ENCODE results near the gene FPR1.
A peak's percentile ranks its signal among the peaks of the same experiment; 100 is the strongest.
"Not testable (repeated sequence)": the region's sequence is repeated elsewhere in the genome, so short reads cannot be mapped to it uniquely, and the experiment has no call there.

FPR1 gene

GRCh38 chr19:51779181-51779580, 27.5 kb upstream of the FPR1 start:
- no peak for DNase-seq

- DNase-seq = peak; percentile 46
These were observed 26.1 kb upstream of the FPR1 start for GRCh38 chr19:51777570-51778462.

- not testable (repeated sequence) for DNase-seq
These were observed 24.9 kb upstream of the FPR1 start for GRCh38 chr19:51776561-51776960.

GRCh38 chr19:51772977-51773376, 21.3 kb upstream of the FPR1 start:
- DNase-seq = no peak

- no peak for DNase-seq
These were observed 19.9 kb upstream of the FPR1 start for GRCh38 chr19:51771376-51772130.

GRCh38 chr19:51766461-51766860, 14.8 kb upstream of the FPR1 start:
- DNase-seq = no peak

GRCh38 chr19:51765086-51765485, 13.4 kb upstream of the FPR1 start:
- DNase-seq = no peak

GRCh38 chr19:51761696-51762095, 10.0 kb upstream of the FPR1 start:
- no peak for DNase-seq

GRCh38 chr19:51760697-51761356, 9.1 kb upstream of the FPR1 start, which contains the start of gene FPR2:
FPR2 (plus strand) TSS chr19:51761180; CDS start chr19:51768659, 7,479 bp downstream.
- no peak for DNase-seq

GRCh38 chr19:51755571-51755970, 3.9 kb upstream of the FPR1 start:
- DNase-seq = no peak

- DNase-seq = no peak
These were observed 3.1 kb upstream of the FPR1 start for GRCh38 chr19:51754770-51755169.

- no peak for DNase-seq
These were observed 2.4 kb upstream of the FPR1 start for GRCh38 chr19:51754109-51754508.

GRCh38 chr19:51750400-51751094, 1.1 kb downstream of the FPR1 start:
- DNase-seq = no peak

- no peak for DNase-seq
These were observed 1.7 kb downstream of the FPR1 start for GRCh38 chr19:51749979-51750378.

- no peak for DNase-seq
These were observed 4.9 kb downstream of the FPR1 start for GRCh38 chr19:51746731-51747130.

- DNase-seq = no peak
These were observed 8.3 kb downstream of the FPR1 start for GRCh38 chr19:51743405-51743804.

- no peak for DNase-seq
These were observed 8.9 kb downstream of the FPR1 start for GRCh38 chr19:51742789-51743188.

GRCh38 chr19:51740356-51740755, 11.3 kb downstream of the FPR1 start:
- no peak for DNase-seq

GRCh38 chr19:51739466-51740213, 12.0 kb downstream of the FPR1 start:
- DNase-seq = no peak

GRCh38 chr19:51738523-51738922, 13.2 kb downstream of the FPR1 start:
- not testable (repeated sequence) for DNase-seq

GRCh38 chr19:51737924-51738323, 13.8 kb downstream of the FPR1 start:
- no peak for DNase-seq

- no peak for DNase-seq
These were observed 14.3 kb downstream of the FPR1 start for GRCh38 chr19:51737389-51737788.

All from stimulated activated CD4-positive, alpha-beta T cell treated with anti-CD3 and anti-CD28 coated beads, Interleukin-4, amount 100 ng/mL, for 24 hours (primary cell).